Heart left ventricle (tissue), 13 donors: Measurements from ENCODE around the gene UGT1A9.

Experiments
- POLR2A ChIP-seq, 2 donors: fragments of 450-650 bp; IDR thresholded peaks; one replicate each; pipeline ENCODE4 v1.6.1; 2017; ENCODE audit warnings: antibody characterized with exemption in 2 of 2, mild to moderate bottlenecking in 2 of 2, moderate library complexity in 2 of 2
- TF ChIP-seq, protein P1 (sequence below), 12 donors: fragments of 200-600 bp; sonication (generic) in 4 of 12; IDR thresholded peaks; one replicate each; pipeline versions ENCODE4 v1.5.0 to v1.8.0; 2018 to 2022; ENCODE audit warnings: antibody characterized with exemption in 12 of 12, mild to moderate bottlenecking in 5 of 12
- donor health status: ischemic (EF 13 %, LVEDD 7.1; RV severe dilation, severe dysfunction).
- donor health status: DM: no; HTN: yes; CAD: no.
- donor health status: DM: no; HTN: no; CAD: no.
- donor health status: ischemic (EF 25% LVEDD 6.9; RV normal size, moderate dysfunction).
- donor health status: ischemic (EF 25% LVEDD 5.7; RV mildly dilated, moderate dysfunction).
- donor health status: ischemic (EF 35%, LVEDD 5.7; RV mildly dilated, moderate dysfunction).
- donor health status: nonischemic (EF 11% LVEDD 7.7; RV severe dilation, severe dysfunction).
- donor health status: DM: yes; HTN: yes; CAD: no.
- donor health status: PGD.
- donor health status: ischemic (EF 29% LVEDD 5.4; RV normal size, mild dysfunction).
- donor health status: nonischemic (EF 23%, LVEDD 6.1; RV moderate dilation, normal function).

DNA sequence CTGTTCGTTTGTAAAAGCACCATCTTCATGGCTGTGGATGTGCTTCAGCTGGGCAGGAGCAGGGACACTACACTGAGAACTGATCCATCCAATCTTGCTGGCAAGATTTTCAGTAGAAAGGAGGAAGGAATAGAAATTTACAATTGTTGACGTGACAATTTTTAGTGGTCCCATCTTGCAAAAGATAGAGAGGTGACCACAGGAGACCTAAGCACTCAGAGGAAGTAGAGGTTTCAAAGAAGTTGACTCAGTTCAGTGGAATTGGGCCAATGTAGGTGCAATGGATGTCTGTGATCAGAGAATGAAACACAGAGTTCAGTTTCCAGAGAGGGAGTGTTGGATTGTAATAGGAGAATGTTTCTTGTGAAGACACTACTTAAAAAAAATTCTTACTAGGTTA is 42.4 kb downstream of the UGT1A9 start:
- TF ChIP-seq, protein P1, sequence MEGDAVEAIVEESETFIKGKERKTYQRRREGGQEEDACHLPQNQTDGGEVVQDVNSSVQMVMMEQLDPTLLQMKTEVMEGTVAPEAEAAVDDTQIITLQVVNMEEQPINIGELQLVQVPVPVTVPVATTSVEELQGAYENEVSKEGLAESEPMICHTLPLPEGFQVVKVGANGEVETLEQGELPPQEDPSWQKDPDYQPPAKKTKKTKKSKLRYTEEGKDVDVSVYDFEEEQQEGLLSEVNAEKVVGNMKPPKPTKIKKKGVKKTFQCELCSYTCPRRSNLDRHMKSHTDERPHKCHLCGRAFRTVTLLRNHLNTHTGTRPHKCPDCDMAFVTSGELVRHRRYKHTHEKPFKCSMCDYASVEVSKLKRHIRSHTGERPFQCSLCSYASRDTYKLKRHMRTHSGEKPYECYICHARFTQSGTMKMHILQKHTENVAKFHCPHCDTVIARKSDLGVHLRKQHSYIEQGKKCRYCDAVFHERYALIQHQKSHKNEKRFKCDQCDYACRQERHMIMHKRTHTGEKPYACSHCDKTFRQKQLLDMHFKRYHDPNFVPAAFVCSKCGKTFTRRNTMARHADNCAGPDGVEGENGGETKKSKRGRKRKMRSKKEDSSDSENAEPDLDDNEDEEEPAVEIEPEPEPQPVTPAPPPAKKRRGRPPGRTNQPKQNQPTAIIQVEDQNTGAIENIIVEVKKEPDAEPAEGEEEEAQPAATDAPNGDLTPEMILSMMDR (IDR thresholded peaks at IDR 0.05) = no peak
- TF ChIP-seq POLR2A (IDR thresholded peaks at IDR 0.05) = no peak
